Stimulated activated CD8-positive, alpha-beta memory T cell treated with anti-CD3 and anti-CD28 coated beads, Interleukin-12 subunit alpha, Interleukin-12 subunit beta, amount 100 ng/mL, for 24 hours (primary cell): ENCODE measurements around the gene RAD21L1.
"Not testable (repeated sequence)": the region's sequence is repeated elsewhere in the genome, so short reads cannot be mapped to it uniquely, and the experiment has no call there.

ENCODE experiments used
- DNase-seq: peaks from one replicate; pipeline ENCODE4 v3.0.0-alpha.2; 2020; ENCODE audit errors: extremely low read depth

RAD21L1 gene

DNA sequence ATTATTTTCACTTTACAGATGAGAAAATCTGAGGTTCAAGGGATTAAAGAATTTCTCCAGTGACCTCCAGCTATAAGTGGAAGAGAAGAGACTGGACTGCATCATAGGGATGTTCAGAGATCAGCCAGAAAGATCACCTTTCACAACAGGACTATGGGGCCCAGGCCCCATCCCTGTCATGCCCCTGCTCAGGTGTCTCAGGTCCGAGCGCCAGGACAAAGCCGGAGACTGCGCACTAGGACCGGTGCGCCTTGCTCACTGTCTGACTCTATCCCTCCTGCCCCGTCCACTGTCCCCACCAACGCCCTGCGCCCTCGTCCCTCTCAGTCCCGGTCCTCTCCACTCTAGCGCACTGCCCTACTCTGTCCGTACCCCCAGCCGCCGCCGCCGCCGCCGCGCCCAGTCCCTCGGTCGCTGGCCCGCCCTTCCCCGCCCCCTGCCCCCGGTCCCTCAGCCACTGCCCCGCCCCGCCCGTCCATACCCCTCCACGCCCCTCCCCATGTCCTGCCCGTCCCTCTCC is 521 bp upstream of the RAD21L1 start:
- DNase-seq = no peak

DNA sequence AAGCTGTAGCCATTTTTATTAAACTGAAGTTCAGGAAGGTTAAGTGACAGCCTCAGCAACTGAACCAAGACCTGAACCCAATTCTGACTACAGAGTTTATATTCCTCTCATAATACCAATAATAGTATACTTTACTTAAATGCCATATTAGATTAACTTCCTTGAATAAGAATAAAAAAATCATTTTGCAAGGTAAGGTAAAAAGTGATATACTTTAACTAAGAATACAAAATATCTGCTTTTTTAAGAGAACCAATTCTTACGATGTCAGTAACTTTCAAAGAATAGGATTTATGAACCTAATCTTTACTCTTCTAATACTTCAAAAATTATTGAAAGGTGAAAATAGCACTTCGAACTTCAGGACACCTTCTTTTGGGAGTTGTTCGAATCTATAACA is 3.7 kb downstream of the RAD21L1 start:
- DNase-seq = no peak

DNA sequence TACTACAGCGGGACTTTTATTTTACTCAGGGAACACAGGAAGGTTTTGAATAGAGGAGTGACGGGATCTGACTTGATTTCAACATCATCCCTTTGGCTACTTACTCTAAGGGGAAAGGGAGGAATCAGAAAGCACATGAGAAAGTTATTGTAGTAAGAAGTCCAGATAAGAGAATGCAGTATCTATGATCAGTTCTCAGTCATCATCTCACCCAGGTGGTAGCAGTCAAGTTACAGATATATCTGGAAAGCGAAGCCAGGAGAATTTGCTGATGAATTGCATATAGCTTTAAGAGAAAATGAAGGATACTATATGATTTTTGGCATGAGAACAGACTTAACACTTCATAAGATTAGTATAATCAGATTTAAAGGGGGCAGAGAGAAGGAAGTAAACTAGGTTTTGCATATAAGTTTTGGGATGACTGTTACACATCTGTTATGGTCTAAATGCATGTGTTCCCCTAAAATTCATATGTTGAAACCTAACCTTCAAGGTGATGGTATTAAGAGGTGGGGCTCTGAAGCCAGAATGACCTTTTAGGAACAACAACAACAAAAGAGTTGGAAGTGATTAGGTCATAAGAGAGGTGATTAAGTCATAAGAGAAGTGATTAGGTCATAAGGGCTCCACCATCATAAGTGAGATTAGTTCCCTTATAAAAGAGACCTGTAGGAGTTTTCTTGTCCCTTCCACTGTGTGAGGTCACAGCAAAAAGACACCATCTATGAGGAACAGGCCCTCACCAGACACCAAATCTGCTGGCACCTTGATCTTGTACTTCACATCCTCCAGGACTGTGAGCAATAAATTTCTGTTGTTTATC is 6.7 kb downstream of the RAD21L1 start:
- DNase-seq = no peak

DNA sequence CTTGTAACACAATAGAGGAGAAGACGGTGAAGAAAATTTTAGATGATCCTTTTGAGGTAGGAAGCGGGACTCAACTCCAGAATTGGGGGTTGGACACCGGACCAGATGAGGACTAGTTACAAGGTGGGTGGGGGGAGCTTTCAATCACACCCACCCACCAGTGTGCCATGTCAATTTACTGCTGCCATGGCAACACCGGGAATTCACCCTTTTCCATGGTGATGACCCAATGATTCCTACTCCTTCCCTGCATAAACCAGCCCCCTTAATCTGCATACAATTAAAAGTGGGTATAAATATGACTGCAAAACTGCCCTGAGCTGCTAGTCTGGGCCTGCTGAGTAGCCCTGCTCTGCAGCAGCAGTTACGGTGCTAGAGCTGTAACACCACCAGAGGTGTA is 14.7 kb downstream of the RAD21L1 start:
- no peak for DNase-seq

DNA sequence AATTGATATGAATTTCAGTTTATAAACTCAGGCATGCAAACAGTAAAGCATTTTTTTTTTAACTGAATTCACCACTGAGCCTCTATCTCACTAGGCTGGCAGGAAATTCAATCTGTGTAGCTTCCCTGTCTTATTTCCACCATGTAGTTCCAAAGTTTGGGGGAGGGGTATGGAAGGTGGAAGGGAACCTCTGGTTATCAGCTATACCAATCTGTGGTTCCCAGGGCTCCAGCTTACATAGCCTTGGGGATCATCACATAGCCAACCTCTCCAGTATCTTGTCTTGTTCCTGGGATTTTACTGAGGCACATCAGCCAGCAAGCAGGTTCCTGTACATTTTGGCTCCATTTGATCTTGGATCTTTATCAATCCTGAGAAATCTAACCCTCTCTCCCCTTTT is 15.6 kb downstream of the RAD21L1 start:
- DNase-seq = no peak

DNA sequence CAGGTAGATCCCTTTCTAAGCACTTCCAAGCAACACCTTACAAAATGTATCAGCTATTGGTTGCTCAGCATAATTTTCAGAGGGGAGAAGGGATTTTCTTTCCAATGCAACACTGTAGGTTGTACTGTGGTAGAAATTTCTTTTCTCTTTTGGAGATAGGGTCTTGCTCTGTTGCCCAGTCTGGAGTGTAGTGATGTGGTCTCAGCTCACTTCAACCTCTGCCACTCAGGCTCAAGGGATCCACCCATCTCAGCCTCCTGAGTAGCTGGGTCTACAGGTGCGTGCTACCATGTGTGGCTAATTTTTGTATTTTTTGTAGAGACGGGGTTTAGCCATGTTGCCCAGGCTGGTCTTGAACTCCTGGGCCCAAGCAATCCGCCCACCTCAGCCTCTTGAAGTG is 16.3 kb downstream of the RAD21L1 start:
- no peak for DNase-seq

DNA sequence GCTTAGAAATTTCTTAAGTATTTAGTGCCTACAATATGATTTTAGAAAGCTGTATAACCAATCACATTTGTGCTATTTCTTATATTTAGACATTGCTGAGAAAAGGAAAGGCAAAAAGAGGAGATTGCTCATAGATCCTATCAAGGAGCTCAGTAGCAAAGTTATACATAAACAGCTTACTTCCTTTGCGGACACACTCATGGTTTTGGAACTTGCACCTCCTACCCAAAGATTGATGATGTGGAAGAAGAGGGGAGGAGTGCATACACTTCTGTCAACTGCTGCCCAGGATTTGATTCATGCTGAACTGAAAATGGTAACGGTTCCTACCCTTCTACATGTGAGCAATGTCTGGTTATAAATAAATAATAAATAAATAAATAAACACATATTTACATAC is 16.7 kb downstream of the RAD21L1 start:
- no peak for DNase-seq

DNA sequence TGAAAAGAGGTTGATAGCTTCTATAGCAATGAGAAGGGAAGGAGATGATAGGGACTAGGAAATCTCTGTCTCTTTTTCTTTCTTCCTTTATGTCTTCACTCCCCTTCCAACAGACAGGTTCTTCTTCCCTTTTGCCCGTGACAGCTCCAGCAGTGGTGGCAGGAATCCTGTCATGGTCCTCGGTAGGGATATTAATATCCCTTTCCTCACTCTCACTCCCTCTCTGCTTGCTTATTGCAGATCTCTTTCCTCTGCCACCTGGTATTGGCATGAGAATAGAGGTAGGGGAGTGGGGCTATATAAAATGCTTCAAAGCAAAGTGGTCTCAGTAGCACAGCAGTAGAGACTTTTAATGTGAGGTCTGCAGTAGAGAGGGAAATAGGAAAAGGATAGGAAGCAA is 19.7 kb downstream of the RAD21L1 start:
- DNase-seq = no peak

DNA sequence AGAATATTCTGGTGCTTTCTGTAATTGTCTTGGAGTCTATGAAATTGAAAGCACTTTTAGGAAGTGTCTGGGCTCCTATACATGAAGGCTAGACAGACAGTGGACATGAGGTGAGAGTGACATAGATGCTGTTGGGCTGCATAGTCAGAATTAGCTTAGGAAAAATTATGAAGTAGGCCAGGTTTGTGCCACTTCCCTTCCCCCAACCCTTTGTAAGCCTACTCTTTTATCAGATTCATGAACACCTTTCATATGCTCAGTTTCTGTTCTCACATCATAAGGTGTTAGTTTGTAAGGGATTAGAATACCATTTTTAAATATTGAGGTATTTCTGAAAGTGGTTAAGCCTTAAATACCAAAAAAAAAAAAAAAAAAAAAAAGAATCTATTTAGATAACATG is 21.8 kb downstream of the RAD21L1 start:
- DNase-seq = no peak

DNA sequence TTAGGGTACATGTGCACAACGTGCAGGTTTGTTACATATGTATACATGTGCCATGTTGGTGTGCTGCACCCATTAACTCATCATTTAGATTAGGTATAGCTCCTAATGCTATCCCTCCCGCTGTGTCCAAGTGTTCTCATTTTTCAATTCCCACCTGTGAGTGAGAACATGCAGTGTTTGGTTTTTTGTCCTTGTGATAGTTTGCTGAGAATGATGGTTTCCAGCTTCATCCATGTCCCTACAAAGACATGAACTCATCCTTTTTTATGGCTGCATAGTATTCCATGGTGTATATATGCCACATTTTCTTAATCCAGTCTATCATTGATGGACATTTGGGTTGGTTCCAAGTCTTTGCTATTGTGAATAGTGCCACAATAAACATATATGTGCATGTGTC is 24.4 kb downstream of the RAD21L1 start:
- DNase-seq = not testable (repeated sequence)

DNA sequence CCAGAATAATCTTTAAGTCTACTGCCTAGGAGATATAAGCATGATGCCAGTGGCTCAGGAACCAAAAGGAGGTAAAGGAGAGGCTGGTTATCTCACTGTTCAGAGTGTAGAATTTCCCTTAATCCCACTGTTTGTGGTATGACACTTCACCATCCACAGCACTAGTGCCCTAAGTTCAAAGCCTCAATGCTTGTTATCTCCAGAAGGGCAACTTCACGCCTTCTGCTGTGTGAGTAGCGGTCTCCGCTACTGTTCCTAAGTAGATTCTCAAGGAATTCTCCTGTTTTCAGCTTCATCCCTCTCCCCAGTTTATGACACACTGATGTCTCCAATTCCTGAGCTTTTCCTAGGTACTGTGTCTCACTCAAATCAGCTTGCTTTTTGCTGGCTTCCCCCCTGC is 26.6 kb downstream of the RAD21L1 start:
- no peak for DNase-seq

DNA sequence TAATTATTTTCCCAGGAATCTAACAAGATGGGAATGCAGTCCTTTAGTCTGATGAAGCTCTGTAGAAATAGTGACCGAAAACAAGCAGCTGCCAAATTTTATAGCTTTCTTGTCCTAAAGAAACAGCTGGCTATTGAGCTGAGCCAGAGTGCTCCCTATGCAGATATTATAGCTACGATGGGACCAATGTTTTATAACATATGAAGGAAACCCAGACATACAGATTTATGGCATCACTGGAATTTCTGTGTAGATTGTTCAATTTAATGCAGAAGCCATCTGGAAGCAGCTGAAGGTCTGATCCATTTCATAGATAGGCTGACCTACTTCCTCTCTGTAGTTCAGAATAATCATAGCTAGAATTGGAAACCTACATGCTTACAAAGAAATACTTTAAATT is 28.4 kb downstream of the RAD21L1 start:
- no peak for DNase-seq

DNA sequence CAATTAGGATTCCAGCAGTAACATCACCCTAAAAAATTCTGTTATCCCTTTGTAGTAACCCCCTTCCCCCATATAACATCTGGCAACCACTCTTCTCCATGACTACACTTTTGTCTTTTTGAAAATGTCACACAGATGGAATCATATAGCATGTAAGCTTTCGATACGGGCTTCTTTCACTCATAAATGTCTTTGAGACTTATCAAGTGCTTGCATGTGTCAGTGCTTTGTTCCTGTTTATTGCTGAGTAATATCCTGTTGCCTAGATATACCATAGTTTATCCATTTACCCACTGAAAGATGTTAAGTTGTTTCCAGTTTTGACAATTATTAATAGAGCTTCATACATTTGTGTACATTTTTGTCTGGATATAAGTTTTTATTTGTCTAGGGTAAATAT is 29.8 kb downstream of the RAD21L1 start:
- no peak for DNase-seq

DNA sequence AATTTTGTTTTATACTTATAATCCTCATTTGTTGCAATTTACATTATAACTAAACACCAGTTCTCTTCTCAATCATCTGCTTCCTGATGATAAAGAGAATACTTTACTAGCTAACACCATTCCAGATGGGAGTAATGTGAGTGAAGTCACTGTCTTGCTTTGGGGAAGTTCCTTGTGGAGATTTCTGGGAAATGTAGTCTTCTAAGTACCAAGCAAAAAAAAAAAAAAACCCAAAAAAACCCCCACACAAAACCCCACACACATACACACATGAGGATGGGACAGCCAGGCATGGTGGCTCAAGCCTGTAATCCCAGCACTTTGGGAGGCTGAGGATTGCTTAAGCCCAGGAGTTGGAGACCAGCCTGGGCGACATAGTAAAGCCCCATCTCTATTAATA is 38.0 kb downstream of the RAD21L1 start:
- DNase-seq = no peak

DNA sequence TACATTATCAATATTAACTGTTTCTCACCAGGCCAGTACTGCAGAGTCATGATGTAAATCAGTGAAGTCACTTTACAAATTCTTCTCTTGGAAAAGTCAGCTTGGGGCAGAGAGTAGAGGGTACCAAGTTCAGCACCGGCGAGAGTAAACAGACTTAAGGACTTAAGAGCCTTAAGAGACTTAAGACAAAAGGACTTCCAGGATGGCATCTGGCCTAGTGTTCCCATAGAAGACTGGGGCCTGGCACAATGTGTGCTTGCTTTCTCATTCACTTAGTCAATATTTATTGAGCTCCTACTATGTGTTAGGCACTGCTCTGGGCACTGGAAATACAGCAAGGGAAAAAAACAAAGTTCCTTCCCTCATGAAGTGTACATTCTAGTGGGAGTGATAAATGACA is 38.9 kb downstream of the RAD21L1 start:
- DNase-seq = no peak

DNA sequence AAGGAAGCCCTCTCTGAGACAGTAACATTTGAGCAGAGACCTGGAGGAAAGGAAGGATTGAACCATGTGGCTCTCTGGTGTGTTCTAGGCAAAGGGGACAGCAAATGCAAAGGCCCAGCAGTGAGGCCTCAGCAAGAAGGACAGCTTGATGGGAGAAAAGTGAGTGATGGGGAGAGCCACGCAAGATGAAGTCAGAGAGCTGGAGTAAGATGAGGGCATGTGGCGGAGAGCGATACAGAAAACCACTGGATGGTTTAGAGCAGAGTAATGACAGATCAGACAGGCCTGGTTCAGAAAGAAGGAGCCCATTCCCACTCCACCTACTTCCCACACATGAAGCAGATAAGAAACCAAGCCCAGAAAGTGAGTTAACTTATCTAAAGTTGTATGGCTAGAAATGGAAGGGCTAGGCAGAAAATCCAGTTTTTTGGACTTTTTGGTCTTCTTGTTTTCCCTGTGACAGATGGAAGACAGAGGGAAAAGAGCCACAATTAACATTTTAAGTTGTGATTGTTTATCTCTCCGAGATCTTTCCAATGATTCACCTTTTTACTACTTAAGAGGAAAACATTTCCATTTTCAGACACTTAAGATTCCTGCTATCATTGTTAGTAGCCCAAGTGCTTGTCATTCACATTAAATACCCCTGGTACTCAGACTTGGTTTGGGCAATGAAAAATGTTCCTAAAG is 39.5 kb downstream of the RAD21L1 start:
- DNase-seq = no peak

DNA sequence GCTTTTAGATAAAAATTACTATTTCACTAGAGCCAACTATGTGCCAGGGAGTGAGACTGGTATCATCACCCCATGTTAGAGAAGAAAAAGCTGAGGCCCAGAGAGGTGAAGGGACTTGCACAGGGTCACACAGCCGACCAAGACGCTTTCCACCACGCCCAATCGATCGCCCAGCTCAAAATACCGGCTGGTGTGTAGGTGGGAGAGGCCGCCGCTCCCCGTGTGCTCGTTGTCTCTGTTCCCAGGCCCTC is 40.0 kb downstream of the RAD21L1 start:
- no peak for DNase-seq

DNA sequence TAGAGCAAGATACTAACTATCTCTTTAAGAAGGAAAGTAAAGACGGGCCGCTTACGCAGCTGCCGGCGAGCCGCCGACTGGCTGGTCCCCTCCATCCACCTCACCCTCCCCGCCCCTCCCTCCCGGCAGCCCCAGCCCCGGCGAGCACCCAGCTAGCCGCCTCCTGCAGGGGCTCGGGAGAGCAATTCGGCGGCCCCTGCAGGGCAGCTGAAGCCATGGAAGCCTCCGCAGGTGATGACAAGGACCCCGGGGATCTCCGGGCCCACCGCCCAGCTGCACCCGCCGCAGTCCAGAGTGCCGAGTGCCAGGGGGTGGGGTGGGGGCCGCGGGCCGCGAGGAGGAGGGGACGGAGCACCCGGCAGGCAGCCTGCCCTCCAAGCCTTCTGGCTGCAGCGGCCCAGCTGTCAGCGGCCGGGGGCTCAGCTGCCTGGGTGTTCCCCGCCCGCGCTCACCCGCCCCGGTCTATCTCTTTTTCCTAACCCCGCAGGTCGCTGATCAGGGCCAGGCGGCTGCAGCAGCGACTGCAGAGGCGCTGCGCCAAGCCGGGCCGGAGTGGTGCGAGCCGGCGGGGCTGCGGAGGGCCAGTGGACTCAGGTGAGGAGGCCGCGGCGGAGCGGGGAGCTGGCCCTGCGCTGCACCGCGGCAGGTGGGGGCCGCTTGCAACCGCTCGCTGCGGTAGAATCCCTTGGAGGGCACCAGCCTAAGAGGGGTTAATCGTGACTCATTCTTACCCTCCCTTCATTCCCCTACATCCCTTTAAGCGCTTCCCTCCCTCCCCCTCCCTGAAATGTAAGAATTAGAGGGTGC is 40.5 kb downstream of the RAD21L1 start, which contains the start of gene SNPH:
Gene SNPH, plus strand, starts transcription at position 128 of the 807 bp plus-strand sequence. CDS start 29,946 bp downstream, outside the sequence.
- DNase-seq = peak; percentile 49

DNA sequence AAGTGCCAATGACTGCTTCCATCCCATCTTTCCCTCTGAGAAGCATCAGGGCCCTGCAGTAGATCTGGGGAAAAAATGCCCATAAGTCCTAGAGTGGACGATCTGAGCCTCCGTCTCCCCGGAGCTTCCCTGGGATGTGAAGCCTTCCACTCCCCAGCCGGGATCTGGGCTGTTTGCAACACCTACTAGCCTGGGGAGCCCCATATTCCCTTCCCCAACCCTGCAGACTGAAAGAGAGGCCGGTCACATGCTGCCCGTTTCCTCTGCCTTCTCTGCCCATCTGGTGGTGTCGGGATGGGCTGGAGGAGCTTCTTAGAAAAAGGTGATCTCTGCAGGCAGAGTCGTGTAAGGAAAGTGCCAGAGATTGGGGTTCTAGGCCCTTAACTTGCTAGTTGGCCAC is 41.3 kb downstream of the RAD21L1 start:
- no peak for DNase-seq

DNA sequence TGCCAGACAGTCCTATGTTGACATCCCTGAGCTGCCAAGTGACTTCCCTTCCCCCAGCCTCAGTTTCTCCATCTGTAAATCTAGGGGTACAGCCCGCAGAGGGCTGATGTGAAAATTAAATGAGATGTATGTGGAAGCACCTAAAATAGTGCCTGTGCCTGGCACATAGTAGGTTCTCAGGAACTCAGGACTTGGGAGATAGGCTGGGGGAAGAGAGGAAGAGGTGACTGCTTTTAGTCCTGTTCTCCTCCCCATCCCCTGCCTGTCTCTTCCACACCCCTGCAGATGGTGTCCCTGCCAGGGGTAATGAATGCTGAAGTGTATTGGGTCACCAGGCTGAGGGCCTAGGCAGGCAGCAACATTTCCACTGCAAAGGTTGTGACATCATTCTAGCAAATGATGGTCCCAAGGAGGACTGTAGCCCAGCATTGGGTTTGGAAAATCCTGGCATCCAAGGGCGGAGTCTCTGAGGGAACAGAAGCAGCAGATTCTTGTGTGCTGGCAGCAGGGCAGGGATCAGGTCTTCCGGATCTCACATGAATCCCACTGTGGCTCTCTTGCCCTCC is 42.0 kb downstream of the RAD21L1 start:
- no peak for DNase-seq

DNA sequence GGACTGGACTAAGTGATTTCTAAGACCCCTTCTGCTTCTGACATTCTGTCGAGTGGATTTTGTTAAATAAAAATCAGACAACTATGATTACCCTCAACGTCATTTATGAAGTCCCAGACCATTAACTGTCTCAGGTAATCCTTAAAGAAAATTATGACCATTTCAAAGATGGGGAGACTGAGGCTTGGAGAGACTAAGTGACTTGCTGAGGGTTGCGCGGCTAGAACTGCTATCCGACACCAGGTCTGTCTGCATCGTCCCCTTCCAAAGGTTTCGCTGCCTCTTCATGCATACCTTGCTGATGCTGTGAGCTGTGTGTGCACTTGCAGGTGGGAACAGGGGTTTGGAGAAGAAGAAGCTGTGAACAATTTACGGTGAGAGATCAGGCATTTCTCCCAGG is 43.4 kb downstream of the RAD21L1 start:
- DNase-seq = no peak

DNA sequence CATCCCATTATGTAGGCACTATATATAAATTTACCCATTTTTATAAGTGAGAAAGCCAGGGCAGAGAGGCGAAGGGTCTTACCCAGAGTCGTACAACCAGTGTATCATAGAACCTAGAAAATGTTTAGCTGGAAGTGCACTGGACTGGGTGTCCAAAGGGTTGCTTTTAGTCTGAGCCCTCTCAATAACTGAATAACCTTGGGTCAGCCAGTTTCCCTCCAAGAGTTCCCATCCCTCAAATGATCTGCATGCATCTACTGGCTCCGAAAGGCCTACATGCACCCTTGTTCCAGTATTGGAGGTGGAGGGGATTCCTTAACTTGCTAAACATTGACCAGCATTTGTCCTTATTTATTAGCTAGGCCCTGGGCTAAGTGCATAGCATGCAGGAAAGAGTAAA is 44.0 kb downstream of the RAD21L1 start:
- no peak for DNase-seq
